ENCODE measurements around the gene ARHGAP45. TPM values are rescaled to one million over a fixed set of nuclear protein-coding genes. Genes with fewer than 3 reads are reported as not detected.
A peak's percentile ranks its signal among the peaks of the same experiment; 100 is the strongest.

The ARHGAP45 gene
- total and polyA plus RNA-seq, 8 donors: 5.1 to 21.6 (median 11.2) TPM

GRCh38 chr19:1119475-1120217 is 52.7 kb downstream of the ARHGAP45 start:
- Histone ChIP-seq H3K4me1 (no peaks in the 10 kb centered on the region), H3K36me3 (peaks cover 12 to 84% (median 44%) of the 10 kb centered on the region in 3 donors), H3K27me3 (no peaks in the 10 kb centered on the region), H3K9me3 (no peaks in the 10 kb centered on the region), H3K4me3 (no peak overlapping the region), H3K27ac (no peak overlapping the region)
- TF ChIP-seq CTCF (IDR thresholded peaks at IDR 0.05): no peak
- WGBS, 2 donors: 93 to 95% methylated on average over 46 to 50 of the region's 50 CpGs
- ATAC-seq (no peak), DNase-seq (peak in 1 of 6 donors; percentile 72), FAIRE-seq (no peak)
- intact Hi-C loops (cut with DNase I): loop anchor here in 1 of 3 donors (5.0 kb wide), 1 partner anchor 68 kb away; no protein-coding TSS in a partner anchor

GRCh38 chr19:1121395-1121794 is 54.4 kb downstream of the ARHGAP45 start:
- WGBS, 2 donors: 95 to 97% methylated on average over 10 of the region's 10 CpGs
- FAIRE-seq (no peak), ATAC-seq (no peak), DNase-seq (no peak)
- intact Hi-C loops (cut with DNase I): no loop called here
- Histone ChIP-seq H3K4me1 (no peaks in the 10 kb centered on the region), H3K36me3 (peaks cover 12 to 79% (median 43%) of the 10 kb centered on the region in 3 donors), H3K27ac (no peak overlapping the region), H3K9me3 (no peaks in the 10 kb centered on the region), H3K4me3 (no peak overlapping the region), H3K27me3 (no peaks in the 10 kb centered on the region)
- no peak for TF ChIP-seq CTCF (IDR thresholded peaks at IDR 0.05)

- no peak overlapping the region for H3K27ac ChIP-seq
- no peaks in the 10 kb centered on the region for H3K4me1 ChIP-seq
- DNase-seq: peak in 2 of 6 donors; percentile 29 to 73
- no peaks in the 10 kb centered on the region for H3K27me3 ChIP-seq
- intact Hi-C loops (cut with DNase I): no loop called here
- no peak overlapping the region for H3K4me3 ChIP-seq
- FAIRE-seq: no peak
- TF ChIP-seq CTCF (IDR thresholded peaks at IDR 0.05): no peak
- 94 to 97% methylated on average over 61 to 63 of the region's 63 CpGs for WGBS, 2 donors
- no peaks in the 10 kb centered on the region for H3K9me3 ChIP-seq
- ATAC-seq: no peak
- H3K36me3 ChIP-seq: peaks cover 12 to 79% (median 37%) of the 10 kb centered on the region in 3 donors
These were observed 55.3 kb downstream of the ARHGAP45 start for GRCh38 chr19:1122021-1122971.

- peaks cover 12 to 73% (median 35%) of the 10 kb centered on the region in 3 donors for H3K36me3 ChIP-seq
- TF ChIP-seq CTCF (IDR thresholded peaks at IDR 0.05): no peak
- no peaks in the 10 kb centered on the region for H3K4me1 ChIP-seq
- no peaks in the 10 kb centered on the region for H3K27me3 ChIP-seq
- no peak overlapping the region for H3K4me3 ChIP-seq
- no peak overlapping the region for H3K27ac ChIP-seq
- intact Hi-C loops (cut with DNase I): no loop called here
- WGBS, 2 donors: 78 to 84% methylated on average over 19 to 21 of the region's 21 CpGs
- DNase-seq (peak in 4 of 6 donors; percentile 54 to 85 (median 77)), ATAC-seq (peak; percentile 36 to 71 (median 64)), FAIRE-seq (no peak)
- no peaks in the 10 kb centered on the region for H3K9me3 ChIP-seq
These were observed 56.0 kb downstream of the ARHGAP45 start for GRCh38 chr19:1122972-1123363.
